Measurements from ENCODE around the gene MAML2. TPM values are rescaled to one million over a fixed set of nuclear protein-coding genes. Genes with fewer than 3 reads are reported as not detected.

Gene MAML2
- total and polyA plus RNA-seq, 2 donors, result 7.9 to 9.8 TPM

- DNase-seq (ENCODE audit: low read depth in 6 of 9, low spot score in 9 of 9), result no peak
- Histone ChIP-seq H3K27me3 (ENCODE audit: control insufficient read depth in 2 of 2, insufficient read depth in 1 of 2, low read length in 1 of 2) (no peaks in the 10 kb centered on the region), H3K36me3 (ENCODE audit: control insufficient read depth in 2 of 2, insufficient read depth in 2 of 2, low read length in 1 of 2) (peaks cover under 1 to 2% of the 10 kb centered on the region in 2 donors), H3K27ac (ENCODE audit: low read depth in 1 of 2, low read length in 1 of 2) (peak overlapping the region; percentile 46 to 55), H3K4me3 (ENCODE audit: low read length in 2 of 2) (no peak overlapping the region), H3K4me1 (ENCODE audit: control insufficient read depth in 2 of 2, insufficient read depth in 2 of 2, low read length in 2 of 2) (peaks cover 0 to 11% of the 10 kb centered on the region in 2 donors), H3K9me3 (ENCODE audit: control insufficient read depth in 2 of 2, insufficient read depth in 1 of 2, low read length in 1 of 2) (no peaks in the 10 kb centered on the region)
- 95% methylated on average over 4 of the region's 4 CpGs for WGBS
Measured at GRCh38 chr11:96097844-96098421, 245.1 kb downstream of the MAML2 start.

- no peak overlapping the region for H3K4me3 ChIP-seq (ENCODE audit: low read length in 2 of 2)
- DNase-seq (ENCODE audit: low read depth in 6 of 9, low spot score in 9 of 9), result no peak
- peaks cover 0 to 11% of the 10 kb centered on the region in 2 donors for H3K4me1 ChIP-seq (ENCODE audit: control insufficient read depth in 2 of 2, insufficient read depth in 2 of 2, low read length in 2 of 2)
- H3K36me3 ChIP-seq (ENCODE audit: control insufficient read depth in 2 of 2, insufficient read depth in 2 of 2, low read length in 1 of 2), result peaks cover 7 to 8% of the 10 kb centered on the region in 2 donors
- no peaks in the 10 kb centered on the region for H3K9me3 ChIP-seq (ENCODE audit: control insufficient read depth in 2 of 2, insufficient read depth in 1 of 2, low read length in 1 of 2)
- H3K27ac ChIP-seq (ENCODE audit: low read depth in 1 of 2, low read length in 1 of 2), result peak overlapping the region; percentile 6 to 28
- no peaks in the 10 kb centered on the region for H3K27me3 ChIP-seq (ENCODE audit: control insufficient read depth in 2 of 2, insufficient read depth in 1 of 2, low read length in 1 of 2)
- 95% methylated on average over 4 of the region's 4 CpGs for WGBS
Measured at GRCh38 chr11:96096360-96096759, 246.6 kb downstream of the MAML2 start.

GRCh38 chr11:96095884-96096303 is 247.1 kb downstream of the MAML2 start:
- Histone ChIP-seq H3K36me3 (ENCODE audit: control insufficient read depth in 2 of 2, insufficient read depth in 2 of 2, low read length in 1 of 2) (peaks cover 7 to 8% of the 10 kb centered on the region in 2 donors), H3K4me1 (ENCODE audit: control insufficient read depth in 2 of 2, insufficient read depth in 2 of 2, low read length in 2 of 2) (peaks cover 0 to 10% of the 10 kb centered on the region in 2 donors), H3K27ac (ENCODE audit: low read depth in 1 of 2, low read length in 1 of 2) (peak overlapping the region; percentile 49 to 83), H3K9me3 (ENCODE audit: control insufficient read depth in 2 of 2, insufficient read depth in 1 of 2, low read length in 1 of 2) (no peaks in the 10 kb centered on the region), H3K27me3 (ENCODE audit: control insufficient read depth in 2 of 2, insufficient read depth in 1 of 2, low read length in 1 of 2) (no peaks in the 10 kb centered on the region), H3K4me3 (ENCODE audit: low read length in 2 of 2) (no peak overlapping the region)
- 97% methylated on average over 2 of the region's 2 CpGs for WGBS
- no peak for DNase-seq (ENCODE audit: low read depth in 6 of 9, low spot score in 9 of 9)

GRCh38 chr11:96094156-96094555 is 248.8 kb downstream of the MAML2 start:
- Histone ChIP-seq H3K9me3 (ENCODE audit: control insufficient read depth in 2 of 2, insufficient read depth in 1 of 2, low read length in 1 of 2) (no peaks in the 10 kb centered on the region), H3K4me3 (ENCODE audit: low read length in 2 of 2) (no peak overlapping the region), H3K27ac (ENCODE audit: low read depth in 1 of 2, low read length in 1 of 2) (no peak overlapping the region), H3K36me3 (ENCODE audit: control insufficient read depth in 2 of 2, insufficient read depth in 2 of 2, low read length in 1 of 2) (peaks cover 7 to 8% of the 10 kb centered on the region in 2 donors), H3K4me1 (ENCODE audit: control insufficient read depth in 2 of 2, insufficient read depth in 2 of 2, low read length in 2 of 2) (peaks cover 0 to 8% of the 10 kb centered on the region in 2 donors), H3K27me3 (ENCODE audit: control insufficient read depth in 2 of 2, insufficient read depth in 1 of 2, low read length in 1 of 2) (no peaks in the 10 kb centered on the region)
- DNase-seq (ENCODE audit: low read depth in 6 of 9, low spot score in 9 of 9), result no peak
- 95% methylated on average over 2 of the region's 2 CpGs for whole genome bisulfite sequencing

GRCh38 chr11:96092511-96092910 is 250.5 kb downstream of the MAML2 start:
- Histone ChIP-seq H3K27ac (ENCODE audit: low read depth in 1 of 2, low read length in 1 of 2) (no peak overlapping the region), H3K27me3 (ENCODE audit: control insufficient read depth in 2 of 2, insufficient read depth in 1 of 2, low read length in 1 of 2) (no peaks in the 10 kb centered on the region), H3K36me3 (ENCODE audit: control insufficient read depth in 2 of 2, insufficient read depth in 2 of 2, low read length in 1 of 2) (peaks cover 7 to 8% of the 10 kb centered on the region in 2 donors), H3K4me3 (ENCODE audit: low read length in 2 of 2) (no peak overlapping the region), H3K4me1 (ENCODE audit: control insufficient read depth in 2 of 2, insufficient read depth in 2 of 2, low read length in 2 of 2) (peaks cover 0 to 4% of the 10 kb centered on the region in 2 donors), H3K9me3 (ENCODE audit: control insufficient read depth in 2 of 2, insufficient read depth in 1 of 2, low read length in 1 of 2) (no peaks in the 10 kb centered on the region)
- WGBS, result 98% methylated on average over 8 of the region's 8 CpGs
- DNase-seq (ENCODE audit: low read depth in 6 of 9, low spot score in 9 of 9), result no peak

GRCh38 chr11:96091476-96091875 is 251.5 kb downstream of the MAML2 start:
- no peaks in the 10 kb centered on the region for H3K27me3 ChIP-seq (ENCODE audit: control insufficient read depth in 2 of 2, insufficient read depth in 1 of 2, low read length in 1 of 2)
- H3K4me1 ChIP-seq (ENCODE audit: control insufficient read depth in 2 of 2, insufficient read depth in 2 of 2, low read length in 2 of 2), result peaks cover 0 to 4% of the 10 kb centered on the region in 2 donors
- H3K4me3 ChIP-seq (ENCODE audit: low read length in 2 of 2), result no peak overlapping the region
- peaks cover 7 to 8% of the 10 kb centered on the region in 2 donors for H3K36me3 ChIP-seq (ENCODE audit: control insufficient read depth in 2 of 2, insufficient read depth in 2 of 2, low read length in 1 of 2)
- H3K27ac ChIP-seq (ENCODE audit: low read depth in 1 of 2, low read length in 1 of 2), result no peak overlapping the region
- peak in 6 of 9 donors; percentile 6 to 61 (median 28) for DNase-seq (ENCODE audit: low read depth in 6 of 9, low spot score in 9 of 9)
- no peaks in the 10 kb centered on the region for H3K9me3 ChIP-seq (ENCODE audit: control insufficient read depth in 2 of 2, insufficient read depth in 1 of 2, low read length in 1 of 2)
- WGBS, result 86% methylated on average over 1 of the region's 1 CpG

GRCh38 chr11:96090711-96091110 is 252.3 kb downstream of the MAML2 start:
- Histone ChIP-seq H3K4me1 (ENCODE audit: control insufficient read depth in 2 of 2, insufficient read depth in 2 of 2, low read length in 2 of 2) (peaks cover 0 to under 1% of the 10 kb centered on the region in 2 donors), H3K27ac (ENCODE audit: low read depth in 1 of 2, low read length in 1 of 2) (no peak overlapping the region), H3K36me3 (ENCODE audit: control insufficient read depth in 2 of 2, insufficient read depth in 2 of 2, low read length in 1 of 2) (peaks cover 7 to 8% of the 10 kb centered on the region in 2 donors), H3K4me3 (ENCODE audit: low read length in 2 of 2) (no peak overlapping the region), H3K27me3 (ENCODE audit: control insufficient read depth in 2 of 2, insufficient read depth in 1 of 2, low read length in 1 of 2) (no peaks in the 10 kb centered on the region), H3K9me3 (ENCODE audit: control insufficient read depth in 2 of 2, insufficient read depth in 1 of 2, low read length in 1 of 2) (no peaks in the 10 kb centered on the region)
- no peak for DNase-seq (ENCODE audit: low read depth in 6 of 9, low spot score in 9 of 9)
- 95% methylated on average over 5 of the region's 5 CpGs for WGBS

- H3K4me3 ChIP-seq (ENCODE audit: low read length in 2 of 2), result no peak overlapping the region
Measured at GRCh38 chr11:96088914-96089313, 254.1 kb downstream of the MAML2 start.

GRCh38 chr11:96086111-96086510 is 256.9 kb downstream of the MAML2 start:
- H3K9me3 ChIP-seq (ENCODE audit: control insufficient read depth in 2 of 2, insufficient read depth in 1 of 2, low read length in 1 of 2), result no peaks in the 10 kb centered on the region
- no peak for DNase-seq (ENCODE audit: low read depth in 6 of 9, low spot score in 9 of 9)

More at GRCh38 chr11:96088914-96089313, 254.1 kb downstream of the MAML2 start:
- Histone ChIP-seq H3K9me3 (ENCODE audit: control insufficient read depth in 2 of 2, insufficient read depth in 1 of 2, low read length in 1 of 2) (no peaks in the 10 kb centered on the region), H3K4me1 (ENCODE audit: control insufficient read depth in 2 of 2, insufficient read depth in 2 of 2, low read length in 2 of 2) (no peaks in the 10 kb centered on the region), H3K27me3 (ENCODE audit: control insufficient read depth in 2 of 2, insufficient read depth in 1 of 2, low read length in 1 of 2) (no peaks in the 10 kb centered on the region), H3K36me3 (ENCODE audit: control insufficient read depth in 2 of 2, insufficient read depth in 2 of 2, low read length in 1 of 2) (peaks cover 7 to 8% of the 10 kb centered on the region in 2 donors), H3K27ac (ENCODE audit: low read depth in 1 of 2, low read length in 1 of 2) (no peak overlapping the region)
- 92% methylated on average over 3 of the region's 3 CpGs for WGBS
- DNase-seq (ENCODE audit: low read depth in 6 of 9, low spot score in 9 of 9), result no peak

More at GRCh38 chr11:96086111-96086510, 256.9 kb downstream of the MAML2 start:
- Histone ChIP-seq H3K4me3 (ENCODE audit: low read length in 2 of 2) (no peak overlapping the region), H3K4me1 (ENCODE audit: control insufficient read depth in 2 of 2, insufficient read depth in 2 of 2, low read length in 2 of 2) (no peaks in the 10 kb centered on the region), H3K27ac (ENCODE audit: low read depth in 1 of 2, low read length in 1 of 2) (no peak overlapping the region), H3K27me3 (ENCODE audit: control insufficient read depth in 2 of 2, insufficient read depth in 1 of 2, low read length in 1 of 2) (no peaks in the 10 kb centered on the region), H3K36me3 (ENCODE audit: control insufficient read depth in 2 of 2, insufficient read depth in 2 of 2, low read length in 1 of 2) (no peaks in the 10 kb centered on the region)
- 96% methylated on average over 1 of the region's 1 CpG for WGBS

Measured in thymus (tissue), 11 donors.